Small intestine (tissue), 7 donors: Measurements from ENCODE around the gene NCOR1. TPM values are rescaled to one million over a fixed set of nuclear protein-coding genes. Genes with fewer than 3 reads are reported as not detected.

Experiments used
- DNase-seq, 2 donors: peaks; one replicate each; pipeline versions ENCODE4 v3.0.0 to v3.0.0-alpha.2; 2013
- FAIRE-seq: peaks from 2 replicates; lab custom pipeline; 2012; peaks lifted over from hg19 to GRCh38; lab: Jason Lieb, UNC
- H3K27ac ChIP-seq, 3 donors: one replicate each; pipeline ENCODE4 v1.5.1; 2013; ENCODE audit warnings: low read length in 2 of 3, mild to moderate bottlenecking in 2 of 3, control low read depth in 1 of 3, inconsistent platforms in 1 of 3, low read depth in 1 of 3, moderate library complexity in 1 of 3
- H3K27me3 ChIP-seq, 3 donors: one replicate each; pipeline ENCODE4 v1.6.1; 2013; ENCODE audit warnings: low read length in 3 of 3, inconsistent platforms in 1 of 3; ENCODE audit not compliant: control insufficient read depth in 3 of 3, insufficient read depth in 3 of 3
- H3K36me3 ChIP-seq, 3 donors: one replicate each; pipeline ENCODE4 v1.6.1; 2013; ENCODE audit warnings: low read length in 3 of 3, inconsistent platforms in 1 of 3, low read depth in 1 of 3, mild to moderate bottlenecking in 1 of 3, moderate library complexity in 1 of 3; ENCODE audit not compliant: control insufficient read depth in 3 of 3, insufficient read depth in 2 of 3
- H3K4me1 ChIP-seq, 3 donors: one replicate each; pipeline ENCODE4 v1.6.1; 2013; ENCODE audit warnings: low read length in 2 of 3, inconsistent platforms in 1 of 3, low read depth in 1 of 3, mild to moderate bottlenecking in 1 of 3, moderate library complexity in 1 of 3; ENCODE audit not compliant: control insufficient read depth in 3 of 3, insufficient read depth in 2 of 3
- H3K4me3 ChIP-seq, 3 donors: one replicate each; pipeline ENCODE4 v1.5.1; 2013; ENCODE audit warnings: low read length in 3 of 3, control low read depth in 1 of 3, inconsistent platforms in 1 of 3, low read depth in 1 of 3, mild to moderate bottlenecking in 1 of 3, moderate library complexity in 1 of 3
- H3K9me3 ChIP-seq, 2 donors: one replicate each; pipeline ENCODE4 v1.6.1; 2013; ENCODE audit warnings: low read depth in 1 of 2, low read length in 1 of 2; ENCODE audit not compliant: control insufficient read depth in 2 of 2, insufficient read depth in 1 of 2
- WGBS, 3 donors: extraction: QIAGEN DNeasy Blood & Tissue Kit; methylation state at CpG; one replicate each; pipeline ENCODE4 v1.1.7; 2013; 5-methylcytosine and 5-hydroxymethylcytosine counted together
- polyA plus RNA-seq, 4 donors: library from polyadenylated mRNA; stranded (reverse) in 3 of 4; unstranded in 1 of 4; fragments of 200-250 nt in 3 of 4; fragments of 120-200 nt in 1 of 4; gene quantifications; one replicate each; pipeline versions ENCODE4 v1.2.1 to v1.2.3, GENCODE V29; 2013
- donor health status: healthy with polysubstance abuse.
- donor health status: control.
- donor health status: control.
- donor health status: Bipolar disorder and iron deficiency.
- donor health status: healthy.

The NCOR1 gene
- polyA plus RNA-seq, 4 donors, result 69.3 to 227 (median 157) TPM

- 96 to 98% (median 96%) methylated on average over 4 of the region's 4 CpGs for WGBS, 3 donors
- H3K36me3 ChIP-seq, result peaks cover 2 to 30% (median 10%) of the 10 kb centered on the region in 3 donors
These were observed 123.6 kb downstream of the NCOR1 start for GRCh38 chr17:16091773-16092172.

DNA sequence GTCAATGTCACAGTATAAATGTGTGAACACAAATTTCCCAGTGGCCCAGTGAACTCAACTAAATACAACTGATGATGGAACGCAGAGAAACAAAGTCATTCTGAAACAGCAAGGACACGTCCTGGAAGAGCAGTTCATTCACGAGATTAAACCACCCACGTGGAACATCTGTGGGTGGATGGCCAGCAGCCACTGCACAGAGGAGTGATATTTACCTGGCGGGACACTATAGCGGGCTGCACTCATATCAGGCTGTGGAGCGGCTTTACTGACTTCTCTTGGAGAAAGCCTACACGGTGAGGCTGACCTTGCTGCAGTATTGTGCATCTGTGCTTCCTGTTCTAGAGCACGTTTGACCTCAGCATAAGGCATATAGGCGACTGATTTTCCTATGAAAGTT, 128.4 kb downstream of the NCOR1 start:
- Histone ChIP-seq H3K4me1 (no peaks in the 10 kb centered on the region), H3K27me3 (no peaks in the 10 kb centered on the region), H3K27ac (no peak overlapping the region), H3K4me3 (no peak overlapping the region), H3K9me3 (no peaks in the 10 kb centered on the region), H3K36me3 (peaks cover 2 to 21% (median 14%) of the 10 kb centered on the region in 3 donors)
- 78 to 89% (median 82%) methylated on average over 10 of the region's 10 CpGs for WGBS, 3 donors
- FAIRE-seq, result no peak
- no peak for DNase-seq

More at GRCh38 chr17:16091773-16092172, 123.6 kb downstream of the NCOR1 start:
- Histone ChIP-seq H3K27me3 (no peaks in the 10 kb centered on the region), H3K27ac (no peak overlapping the region), H3K9me3 (peaks cover 0 to 7% of the 10 kb centered on the region in 2 donors), H3K4me1 (no peaks in the 10 kb centered on the region), H3K4me3 (no peak overlapping the region)
- no peak for DNase-seq
- no peak for FAIRE-seq

DNA sequence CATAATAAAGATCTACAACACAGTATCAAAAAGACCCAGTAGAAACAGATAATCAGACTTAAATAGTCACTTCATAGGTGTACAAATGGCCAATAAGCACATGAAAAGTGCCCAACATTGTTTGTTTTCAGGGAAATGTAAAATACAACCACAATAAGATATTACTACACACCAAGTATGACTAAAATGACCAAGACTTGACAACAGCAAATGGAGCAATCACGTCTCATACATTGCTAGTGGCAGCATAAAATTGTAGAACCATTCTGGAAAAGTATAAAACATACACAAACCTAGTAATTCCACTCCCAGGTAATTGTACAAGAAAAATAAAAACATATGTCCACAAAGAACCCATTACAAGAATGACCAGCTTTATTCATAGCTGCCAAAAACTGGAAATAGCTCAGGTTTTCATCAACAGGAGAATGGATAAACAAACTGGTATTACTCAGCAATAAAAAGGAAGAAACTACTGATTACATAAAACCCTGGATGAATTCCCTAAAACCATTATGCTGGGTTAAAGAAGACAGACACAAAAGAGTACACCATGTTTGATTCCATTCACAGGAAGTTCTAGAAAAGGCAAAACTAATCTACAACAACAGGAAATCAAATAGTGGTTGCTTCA, 130.2 kb downstream of the NCOR1 start:
- 90 to 100% (median 100%) methylated on average over 1 of the region's 1 CpG for WGBS, 3 donors
- H3K4me1 ChIP-seq, result no peaks in the 10 kb centered on the region
- FAIRE-seq, result no peak

GRCh38 chr17:16083223-16083622, 132.1 kb downstream of the NCOR1 start:
- no peaks in the 10 kb centered on the region for H3K27me3 ChIP-seq
- DNase-seq, result no peak
- H3K4me3 ChIP-seq, result no peak overlapping the region
- peaks cover 0 to 6% of the 10 kb centered on the region in 2 donors for H3K9me3 ChIP-seq
- FAIRE-seq, result no peak
- H3K27ac ChIP-seq, result no peak overlapping the region
- no peaks in the 10 kb centered on the region for H3K4me1 ChIP-seq
- WGBS, 3 donors, result 93 to 100% (median 96%) methylated on average over 3 of the region's 3 CpGs
- peaks cover 9 to 27% (median 26%) of the 10 kb centered on the region in 3 donors for H3K36me3 ChIP-seq

More for the DNA sequence above, 130.2 kb downstream of the NCOR1 start:
- H3K27me3 ChIP-seq, result no peaks in the 10 kb centered on the region
- H3K9me3 ChIP-seq, result peaks cover 0 to 6% of the 10 kb centered on the region in 2 donors
- peak overlapping the region in 1 of 3 donors; percentile 34 for H3K27ac ChIP-seq
- no peak for DNase-seq
- no peak overlapping the region for H3K4me3 ChIP-seq
- H3K36me3 ChIP-seq, result peaks cover 8 to 22% (median 17%) of the 10 kb centered on the region in 3 donors

DNA sequence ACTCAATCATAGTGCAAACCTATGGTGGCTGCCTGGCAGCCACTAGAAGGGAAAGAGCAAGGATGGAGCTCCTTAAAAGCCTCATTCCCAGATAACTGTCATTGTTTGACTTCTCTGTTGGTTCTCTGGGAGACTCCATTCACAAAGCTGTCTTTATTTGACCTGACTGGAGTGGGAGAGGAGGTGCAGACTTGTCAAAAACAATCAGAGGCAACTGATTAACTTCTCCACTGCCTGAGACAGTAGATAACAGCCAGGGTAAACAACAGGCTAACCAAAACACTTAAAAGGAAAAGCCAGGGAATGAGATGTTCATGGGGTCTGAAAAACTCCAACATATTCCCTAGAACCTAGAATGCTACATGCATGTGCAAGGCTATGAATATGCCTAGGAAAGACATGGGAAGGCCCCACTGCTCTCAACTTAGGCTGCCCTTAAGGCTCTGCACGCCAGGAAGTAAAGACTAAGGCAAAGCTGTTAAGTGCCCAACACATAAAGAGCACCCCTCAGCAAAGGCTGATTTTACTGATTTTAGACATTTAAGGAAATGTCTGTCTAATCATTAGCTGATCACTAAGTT, 133.7 kb downstream of the NCOR1 start:
- no peaks in the 10 kb centered on the region for H3K27me3 ChIP-seq
- no peaks in the 10 kb centered on the region for H3K4me1 ChIP-seq
- DNase-seq (no peak), FAIRE-seq (no peak)
- WGBS, 3 donors, result 98 to 100% (median 100%) methylated on average over 1 of the region's 1 CpG
- peaks cover 0 to 6% of the 10 kb centered on the region in 2 donors for H3K9me3 ChIP-seq
- H3K4me3 ChIP-seq, result no peak overlapping the region
- no peak overlapping the region for H3K27ac ChIP-seq
- H3K36me3 ChIP-seq, result peaks cover 9 to 29% (median 29%) of the 10 kb centered on the region in 3 donors

- H3K27me3 ChIP-seq, result no peaks in the 10 kb centered on the region
- DNase-seq (no peak), FAIRE-seq (no peak)
- H3K4me1 ChIP-seq, result no peaks in the 10 kb centered on the region
- H3K9me3 ChIP-seq, result peaks cover 0 to 6% of the 10 kb centered on the region in 2 donors
- 91 to 97% (median 92%) methylated on average over 4 of the region's 4 CpGs for WGBS, 3 donors
- H3K4me3 ChIP-seq, result no peak overlapping the region
- peaks cover 9 to 30% (median 30%) of the 10 kb centered on the region in 3 donors for H3K36me3 ChIP-seq
- H3K27ac ChIP-seq, result no peak overlapping the region
These were observed 135.0 kb downstream of the NCOR1 start for GRCh38 chr17:16080366-16080765.

GRCh38 chr17:16075949-16076348, 139.4 kb downstream of the NCOR1 start:
- no peak overlapping the region for H3K27ac ChIP-seq
- H3K9me3 ChIP-seq, result no peaks in the 10 kb centered on the region
- H3K36me3 ChIP-seq, result peaks cover 12 to 42% (median 27%) of the 10 kb centered on the region in 3 donors
- no peaks in the 10 kb centered on the region for H3K4me1 ChIP-seq
- WGBS, 3 donors, result 90 to 97% (median 97%) methylated on average over 5 of the region's 5 CpGs
- H3K4me3 ChIP-seq, result no peak overlapping the region
- DNase-seq, result no peak
- no peaks in the 10 kb centered on the region for H3K27me3 ChIP-seq
- FAIRE-seq, result peak; percentile 23

DNA sequence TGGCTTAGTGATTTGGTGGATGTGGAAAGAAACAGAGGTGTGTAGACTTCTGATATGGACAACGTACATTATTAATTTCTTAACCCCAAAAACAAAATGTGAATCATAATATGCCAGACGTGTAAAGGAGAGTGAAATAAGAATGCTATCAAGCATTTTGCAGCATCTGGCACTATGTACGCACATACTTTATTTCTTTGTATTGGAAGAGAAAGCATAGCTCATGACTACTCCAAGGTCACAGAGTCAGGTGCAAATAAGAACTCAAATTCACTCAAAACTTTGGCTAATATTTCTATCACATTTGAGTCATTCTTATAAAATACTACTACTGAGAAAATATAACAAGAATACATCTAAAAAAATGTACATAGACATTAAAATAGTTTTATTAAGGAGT, 140.9 kb downstream of the NCOR1 start:
- Histone ChIP-seq H3K36me3 (peaks cover 20 to 39% (median 33%) of the 10 kb centered on the region in 3 donors), H3K4me1 (no peaks in the 10 kb centered on the region), H3K9me3 (no peaks in the 10 kb centered on the region), H3K27me3 (no peaks in the 10 kb centered on the region), H3K27ac (no peak overlapping the region), H3K4me3 (no peak overlapping the region)
- FAIRE-seq (no peak), DNase-seq (no peak)
- WGBS, 3 donors, result 83 to 91% (median 85%) methylated on average over 3 of the region's 3 CpGs
